GM19035 (cell line): ENCODE data around the gene ARHGEF7.
"Not testable (repeated sequence)": the region's sequence is repeated elsewhere in the genome, so short reads cannot be mapped to it uniquely, and the experiment has no call there.

Source experiments
- ATAC-seq: cut with Tn5 transposase; IDR thresholded peaks from one replicate; pipeline ENCODE4 v1.9.1; 2021; ENCODE audit not compliant: unreplicated experiment

The ARHGEF7 gene

DNA sequence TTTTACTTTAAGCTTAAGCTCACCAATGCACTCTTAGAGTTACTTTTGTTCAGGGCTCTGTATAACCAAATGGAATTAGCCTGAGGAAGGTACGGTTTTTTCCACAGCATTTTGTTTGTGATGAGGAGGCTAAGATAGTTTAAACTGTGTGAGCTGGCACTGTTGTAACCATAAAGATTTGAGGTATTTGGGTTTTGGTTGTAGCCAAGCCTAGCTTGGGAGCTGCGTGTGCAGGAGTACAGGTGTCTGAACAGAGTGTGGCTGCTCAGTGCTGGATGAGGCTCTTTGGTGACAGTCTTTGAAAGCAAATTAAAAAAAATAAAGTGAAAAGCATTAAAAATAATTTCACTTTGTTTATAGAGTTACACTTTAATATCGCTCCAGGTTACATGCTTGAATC lies 56.0 kb downstream of the ARHGEF7 start:
- no peak for ATAC-seq

DNA sequence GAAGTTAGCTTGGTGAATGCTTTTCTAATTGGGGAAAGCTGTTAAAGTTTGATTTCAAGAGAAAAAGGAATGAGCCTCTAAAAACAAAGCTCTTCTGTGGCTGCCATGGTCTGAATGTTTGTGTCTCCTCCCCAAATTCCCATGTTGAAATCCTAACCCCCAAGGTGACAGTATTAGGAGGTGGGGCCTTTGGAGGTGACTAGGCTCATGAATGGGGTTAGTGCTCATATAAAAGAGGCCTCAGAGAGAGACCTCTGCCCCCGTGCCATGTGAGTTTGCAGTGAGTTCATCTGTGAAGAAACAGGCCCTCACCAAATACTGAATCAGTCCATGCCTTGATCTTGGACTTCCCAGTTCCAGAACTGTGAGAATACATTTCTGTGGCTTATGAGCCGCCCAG lies 56.5 kb downstream of the ARHGEF7 start:
- no peak for ATAC-seq

DNA sequence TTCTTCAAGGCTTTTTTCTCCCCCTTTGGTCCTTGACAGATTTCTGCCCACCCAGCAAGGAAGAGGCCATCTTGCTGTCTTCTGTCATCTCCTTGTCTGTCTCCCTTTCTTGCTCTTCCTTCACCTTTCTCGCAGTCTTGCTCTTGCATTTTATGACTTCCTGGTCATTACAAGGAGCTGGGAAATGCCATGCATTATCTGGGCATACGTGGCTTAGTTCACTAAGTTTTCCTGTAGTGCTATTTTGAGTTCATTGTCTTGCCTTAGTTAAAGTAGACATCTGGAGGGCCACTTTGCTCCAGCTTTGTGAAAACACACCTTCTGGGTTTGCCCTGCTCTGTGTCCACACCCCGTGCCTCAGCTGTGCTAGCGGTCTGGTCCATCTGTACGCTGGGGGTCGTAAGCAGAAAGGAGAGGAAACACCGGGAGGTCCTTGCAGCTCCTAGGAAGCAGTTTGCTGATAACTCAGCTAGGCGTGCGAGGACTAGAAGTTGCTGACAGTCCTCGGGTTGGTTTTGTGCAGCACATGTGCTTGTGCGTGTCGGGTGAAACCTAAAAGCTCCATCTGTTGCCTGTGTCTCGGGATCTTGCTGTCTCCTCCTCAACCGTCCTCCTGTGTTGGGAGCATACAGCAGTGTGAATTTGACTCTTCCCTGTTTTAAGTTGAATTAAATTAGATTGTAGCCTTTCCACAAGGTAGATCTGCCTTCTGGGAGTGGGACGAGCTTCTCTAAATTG lies 59.4 kb downstream of the ARHGEF7 start:
- no peak for ATAC-seq

DNA sequence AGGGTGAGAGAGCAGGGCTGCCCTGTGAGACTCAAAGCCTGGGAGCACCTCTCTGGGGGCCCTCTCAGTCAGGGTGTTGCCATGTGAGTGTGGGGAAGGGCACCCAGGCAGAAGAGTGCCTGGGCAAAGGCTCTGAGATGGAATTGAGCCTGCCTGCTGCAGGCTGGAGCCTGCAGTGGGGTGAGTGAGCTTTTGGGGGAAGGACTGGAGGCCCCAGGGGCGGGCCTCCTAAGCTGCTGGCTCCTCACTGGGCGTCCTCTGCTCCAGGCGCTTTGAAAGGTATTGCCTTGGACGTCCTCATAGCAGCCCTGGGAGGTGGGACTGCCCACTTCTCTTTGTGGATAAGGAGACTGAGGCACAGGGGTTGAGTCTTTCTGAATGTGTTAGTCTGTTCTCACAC lies 60.3 kb downstream of the ARHGEF7 start:
- ATAC-seq = no peak

DNA sequence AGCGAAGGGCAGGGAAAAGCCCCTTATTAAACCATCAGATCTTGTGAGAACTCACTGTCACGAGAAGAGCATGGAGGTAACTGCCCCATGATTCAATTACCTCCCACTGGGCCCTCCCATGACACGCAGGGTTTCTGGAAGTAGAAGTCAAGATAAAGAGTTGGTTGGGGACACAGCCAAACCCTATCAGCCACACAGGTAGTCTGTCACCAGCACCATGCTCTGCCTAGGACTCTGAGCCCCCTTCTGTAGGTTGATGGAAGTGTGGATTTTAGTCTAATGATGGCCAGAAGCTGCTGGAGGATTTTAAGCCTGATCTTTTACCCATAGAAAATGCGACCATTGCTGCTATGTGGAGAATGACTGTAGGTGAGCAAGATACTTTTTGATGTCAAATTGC lies 60.8 kb downstream of the ARHGEF7 start:
- ATAC-seq = no peak

DNA sequence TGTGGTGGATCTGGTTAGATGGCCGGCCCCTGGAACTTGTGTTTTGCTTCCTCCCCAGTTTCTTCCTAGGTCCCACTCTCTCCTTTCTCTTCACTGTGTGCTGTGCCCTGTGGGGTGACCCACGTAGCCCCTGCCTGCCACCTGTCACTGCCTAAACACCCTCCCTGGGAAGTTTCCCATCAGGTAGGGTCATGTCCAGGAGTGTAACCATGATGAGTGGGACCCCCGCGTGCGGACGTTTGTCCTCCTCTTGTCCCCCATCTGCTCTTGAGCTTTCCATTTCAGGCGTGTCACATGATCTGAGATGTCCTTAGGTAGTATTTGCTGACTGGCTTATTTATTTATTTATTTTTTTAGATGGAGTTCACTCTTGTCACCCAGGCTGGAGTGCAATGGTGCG lies 61.3 kb downstream of the ARHGEF7 start:
- no peak for ATAC-seq

DNA sequence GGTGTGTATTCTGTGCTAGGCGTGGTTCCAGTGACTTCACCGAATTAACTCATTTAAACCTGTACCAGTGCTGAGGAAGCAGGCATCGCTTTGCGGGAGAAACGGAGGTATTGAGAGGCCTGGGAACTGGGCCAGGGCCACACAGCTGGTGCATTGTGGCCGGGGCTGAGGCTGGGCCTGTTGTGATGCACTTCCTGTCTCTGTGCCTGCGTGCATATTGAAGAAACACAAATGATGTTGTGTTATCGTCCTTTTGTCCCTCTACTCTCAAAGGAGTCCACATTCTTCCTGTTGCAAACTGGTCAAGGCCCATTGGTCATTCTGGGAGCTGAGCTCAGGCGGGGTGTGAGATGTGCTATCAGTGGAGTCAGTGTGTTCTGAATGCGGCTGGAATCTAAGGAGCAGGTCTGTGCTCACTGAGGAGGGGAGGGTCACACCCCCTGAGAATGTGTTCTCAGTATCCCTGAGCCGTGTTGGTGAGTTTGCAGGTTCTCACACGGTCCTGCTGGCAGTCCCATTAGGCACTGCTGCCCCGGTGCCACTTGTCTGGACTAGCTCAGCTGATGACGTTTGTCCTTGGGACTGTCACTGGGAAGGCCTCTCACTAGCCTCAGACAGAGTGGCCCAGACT lies 62.1 kb downstream of the ARHGEF7 start:
- no peak for ATAC-seq

DNA sequence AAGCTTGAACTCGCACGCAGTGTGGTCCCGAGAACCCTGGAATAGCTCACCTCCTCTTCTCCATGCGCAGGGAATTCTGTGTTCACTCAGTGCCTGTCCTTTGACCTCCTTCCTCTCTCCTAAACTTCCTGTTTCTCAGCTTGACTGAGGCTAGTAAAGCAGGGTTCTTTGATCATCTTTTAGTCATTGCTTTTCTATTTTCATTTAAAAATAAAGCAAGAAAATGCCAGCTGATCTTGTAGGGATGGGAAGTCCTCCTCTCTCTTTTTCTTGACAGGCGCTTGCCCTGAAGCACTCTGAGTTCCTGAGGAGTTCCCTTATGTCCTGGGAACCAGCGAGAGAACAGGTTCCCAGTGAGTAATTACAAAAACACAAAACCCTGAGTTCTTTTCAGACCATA lies 62.8 kb downstream of the ARHGEF7 start:
- ATAC-seq = no peak

DNA sequence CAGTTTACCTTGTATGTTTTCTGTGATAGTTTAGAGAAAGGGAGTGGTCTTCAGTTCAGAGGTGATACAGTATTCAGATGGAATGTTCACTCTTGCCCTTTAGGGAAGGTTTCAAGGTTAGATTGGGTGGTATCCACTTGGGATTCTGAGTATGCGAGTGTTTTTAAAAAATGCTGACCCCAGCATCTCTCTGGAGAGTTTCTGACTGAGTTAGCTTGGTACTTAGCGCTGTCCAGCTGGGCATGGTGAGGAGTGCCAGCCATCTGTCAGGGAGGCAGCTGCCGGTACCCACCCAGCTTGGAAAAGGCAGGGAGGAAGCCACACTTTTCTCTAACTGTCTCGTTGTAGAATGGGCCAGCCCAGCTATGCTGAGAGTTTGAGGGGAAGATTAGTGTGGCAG lies 63.3 kb downstream of the ARHGEF7 start:
- no peak for ATAC-seq

DNA sequence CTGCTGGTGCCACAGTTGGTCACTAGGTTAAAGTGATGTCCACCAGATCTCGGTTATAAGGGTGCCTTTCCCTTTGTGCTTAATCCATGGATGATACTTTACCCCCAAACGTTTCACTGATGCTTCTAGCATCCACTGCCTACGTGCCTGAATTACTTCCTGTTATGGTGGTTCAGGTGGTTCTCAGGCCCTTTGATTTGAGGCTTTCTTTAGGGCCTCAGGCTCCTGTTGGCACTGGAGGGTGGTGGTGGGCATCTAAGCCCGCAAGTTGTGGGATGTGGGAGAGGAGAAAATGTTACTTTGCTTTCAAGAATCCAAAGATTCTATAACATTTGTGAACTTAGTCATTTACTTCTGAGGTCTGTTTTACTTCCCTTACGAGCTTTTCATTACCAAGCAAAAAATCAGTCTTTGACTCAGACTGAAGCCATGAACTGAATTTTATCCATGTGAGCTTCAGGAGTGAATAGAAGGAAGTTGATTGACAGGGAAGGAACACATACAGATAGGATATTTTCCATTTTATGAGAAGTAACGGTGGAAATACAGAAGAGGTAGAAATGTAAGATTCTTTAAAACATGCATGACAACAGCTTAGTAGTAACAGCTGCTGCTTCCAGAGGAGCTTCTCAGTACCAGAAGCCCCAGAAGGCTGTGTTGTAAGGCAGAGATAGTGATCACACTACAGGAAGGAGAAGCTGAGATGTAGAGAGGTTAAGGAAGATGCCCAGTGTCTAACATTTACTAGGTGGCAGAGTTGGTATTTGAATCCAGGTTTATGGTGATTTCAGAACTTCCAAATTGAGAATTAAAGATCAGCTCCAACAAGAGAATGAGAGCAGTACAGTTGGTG lies 65.0 kb downstream of the ARHGEF7 start:
- no peak for ATAC-seq

DNA sequence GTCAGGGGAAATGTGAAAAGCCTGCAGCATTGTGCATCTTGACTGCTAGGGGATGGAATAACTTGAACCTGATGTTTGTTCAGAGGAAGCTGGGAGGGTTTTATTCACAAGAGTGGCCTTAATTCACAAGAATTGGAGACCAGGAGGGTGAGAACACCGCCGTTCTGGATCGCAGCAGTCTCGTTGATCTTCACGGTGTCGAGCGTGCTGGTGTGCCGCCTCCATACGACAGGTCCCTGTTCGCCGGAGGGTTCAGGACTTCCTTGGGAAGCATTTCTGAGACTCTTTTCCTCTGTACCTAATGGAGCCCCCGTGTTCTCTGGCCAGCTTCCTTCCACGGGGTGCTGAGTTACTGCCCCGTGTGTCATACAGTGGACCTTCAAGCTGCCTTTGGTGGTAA lies 66.9 kb downstream of the ARHGEF7 start:
- ATAC-seq = no peak

DNA sequence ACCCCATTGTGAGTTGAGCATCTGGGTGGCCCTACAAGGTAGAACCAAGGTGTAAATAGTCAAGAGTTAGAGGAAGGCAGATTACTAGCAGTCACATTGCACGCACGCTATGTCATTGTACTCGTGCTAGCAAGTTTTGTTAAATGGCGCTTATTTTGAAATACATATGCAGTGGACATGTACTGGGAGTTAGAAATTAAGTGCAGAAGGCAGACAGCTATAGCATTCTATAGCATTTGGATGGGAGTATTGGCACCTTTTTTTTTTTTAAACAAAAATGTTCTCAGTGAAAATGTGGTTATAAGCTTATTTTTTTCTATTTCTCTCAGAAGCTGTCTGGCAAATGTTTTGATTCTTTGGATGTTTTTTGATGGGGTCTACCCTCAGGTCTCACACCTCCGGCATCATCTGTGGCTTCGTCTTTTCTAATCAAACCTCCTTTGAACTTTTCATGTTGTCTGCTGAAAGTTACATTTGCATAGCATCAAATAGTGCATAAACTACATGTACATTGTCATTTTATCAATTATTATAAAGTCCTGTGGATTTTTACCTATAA lies 68.1 kb downstream of the ARHGEF7 start:
- ATAC-seq = no peak

DNA sequence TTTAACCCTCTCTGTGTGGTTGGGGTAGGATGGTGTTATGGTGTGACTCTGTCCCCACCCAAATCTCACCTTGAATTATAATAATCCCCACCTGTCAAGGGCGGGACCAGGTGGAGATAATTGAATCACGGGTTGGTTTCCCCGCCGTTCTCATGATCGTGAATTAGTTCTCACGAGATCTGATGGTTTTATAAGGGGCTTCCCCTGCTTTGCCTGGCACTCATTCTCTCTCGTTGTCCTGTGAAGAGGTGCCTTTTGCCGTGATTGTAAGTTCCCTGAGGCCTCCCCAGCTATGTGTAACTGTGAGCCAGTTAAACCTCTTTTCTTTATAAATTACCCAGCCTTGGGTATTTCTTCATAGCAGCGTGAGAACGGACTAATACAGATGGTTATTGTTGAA lies 68.8 kb downstream of the ARHGEF7 start:
- no peak for ATAC-seq

DNA sequence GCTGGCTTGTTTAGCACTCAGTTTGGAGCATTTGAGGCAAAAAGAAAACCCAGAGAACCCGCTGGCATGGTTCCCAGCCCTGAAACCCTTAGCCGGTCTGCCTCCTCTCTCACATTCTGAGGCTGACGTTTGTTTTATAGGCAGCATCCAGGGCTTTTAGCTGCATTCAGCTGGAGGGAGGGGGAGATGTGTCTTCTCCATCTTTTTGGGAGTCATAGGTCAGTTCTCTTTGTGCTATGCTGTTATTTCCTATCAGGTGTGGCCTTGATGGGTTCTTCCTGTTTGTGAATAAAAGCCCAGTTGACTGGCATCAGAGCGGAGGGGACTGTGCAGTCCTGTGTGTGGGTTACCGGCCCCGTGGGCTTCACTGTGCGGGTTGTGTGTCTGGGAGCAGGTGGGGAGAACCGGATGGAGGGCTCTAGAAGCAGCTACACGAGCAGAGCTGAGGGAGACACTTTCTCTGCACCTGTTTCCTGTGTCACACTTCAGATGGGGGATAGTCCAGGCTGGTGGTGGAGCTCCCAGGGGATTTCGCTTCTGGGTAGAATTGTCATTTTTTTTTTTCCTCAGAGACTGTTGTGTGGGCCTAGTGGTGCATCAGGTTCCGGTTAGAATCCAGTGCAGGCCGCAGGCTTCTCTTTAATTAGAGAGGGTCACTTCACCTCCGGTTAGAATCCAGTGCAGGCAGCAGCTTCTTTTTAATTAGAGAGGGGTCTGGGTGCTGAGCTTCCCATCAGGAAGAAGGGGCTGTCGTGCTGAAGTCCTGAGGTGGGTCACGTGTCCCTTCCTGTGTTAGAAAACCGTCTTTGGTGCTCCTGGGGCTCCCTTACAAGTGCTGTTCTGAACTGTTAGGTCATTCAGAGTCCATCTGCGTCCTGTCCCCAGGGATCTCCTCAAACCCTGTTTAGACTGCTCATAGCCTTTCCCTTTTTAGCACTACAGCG lies 69.6 kb downstream of the ARHGEF7 start:
- ATAC-seq = peak; percentile 91

DNA sequence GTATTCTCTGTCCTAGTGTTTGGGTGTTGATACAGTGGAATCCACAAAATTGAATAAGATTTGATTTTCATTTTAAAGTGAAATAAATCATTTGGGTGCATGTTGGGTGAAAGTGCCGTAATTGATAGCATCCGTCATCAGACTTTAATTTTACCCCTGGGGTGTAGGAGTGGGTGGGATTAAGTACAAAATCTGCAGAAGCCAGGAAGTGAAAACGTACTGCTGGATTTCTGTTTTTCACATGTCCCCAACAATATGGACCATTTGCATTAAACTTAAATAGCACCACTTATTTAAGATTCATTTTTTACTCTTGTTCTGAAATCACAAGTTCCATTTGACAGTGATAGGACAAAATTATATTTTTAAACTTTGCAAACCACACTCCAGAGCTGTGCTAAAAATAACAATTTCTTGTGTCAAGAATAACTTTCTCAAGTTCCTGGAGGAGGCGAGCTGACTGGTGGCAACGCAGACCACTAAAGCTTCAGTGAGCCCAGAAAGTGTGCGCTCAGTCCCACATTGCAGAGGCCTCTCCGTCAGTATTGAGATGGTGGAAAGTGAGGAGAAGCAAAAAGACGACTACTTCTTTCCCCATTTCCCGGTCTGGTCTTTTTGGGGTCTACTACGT lies 71.3 kb downstream of the ARHGEF7 start:
- no peak for ATAC-seq

DNA sequence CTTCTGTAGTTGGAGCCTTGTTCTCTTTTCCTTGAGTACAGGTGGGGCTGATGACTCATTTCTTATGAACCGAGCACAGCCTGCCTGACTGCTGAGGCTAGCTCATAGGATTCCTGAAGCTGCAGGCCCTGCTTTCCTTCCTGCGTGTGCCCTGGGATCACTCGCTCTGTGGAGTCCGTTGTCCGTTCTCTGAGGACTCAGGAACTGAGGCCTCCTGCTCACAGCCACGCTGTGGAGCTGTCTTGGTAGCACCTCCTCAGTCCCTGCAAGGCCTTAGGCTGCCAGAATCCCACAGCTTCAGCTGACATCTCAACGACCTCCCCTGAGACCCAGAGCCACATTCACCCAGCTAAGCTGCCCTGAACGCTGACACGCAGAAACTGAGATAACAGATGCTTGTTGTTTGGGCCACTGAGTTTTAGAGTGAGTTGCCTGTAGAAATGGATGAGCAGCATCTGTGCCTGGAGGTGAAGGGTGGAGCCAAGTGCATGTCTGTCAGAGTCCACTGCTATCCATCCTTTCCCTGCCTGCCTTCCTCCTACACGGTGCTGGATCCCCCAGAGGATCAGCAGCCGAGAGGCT lies 72.9 kb downstream of the ARHGEF7 start:
- no peak for ATAC-seq

DNA sequence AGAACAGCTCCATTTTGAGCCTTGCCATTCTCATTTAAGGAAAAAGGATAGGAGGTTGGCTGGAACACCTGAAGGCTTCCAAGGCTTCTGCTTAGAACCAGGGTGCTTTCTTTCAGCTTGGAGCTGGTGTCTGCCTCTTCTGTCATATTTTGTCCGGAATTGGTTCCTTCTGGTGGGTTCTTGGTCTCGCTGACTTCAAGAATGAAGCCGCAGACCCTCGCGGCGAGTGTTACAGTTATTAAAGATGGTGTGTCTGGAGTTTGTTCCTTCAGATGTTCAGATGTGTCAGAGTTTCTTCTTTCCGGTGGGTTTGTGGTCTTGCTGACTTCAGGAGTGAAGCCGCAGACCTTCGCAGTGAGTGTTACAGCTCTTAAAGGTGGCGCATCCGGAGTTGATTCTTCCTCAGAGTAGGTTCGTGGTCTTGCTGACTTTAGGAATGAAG lies 74.0 kb downstream of the ARHGEF7 start:
- not testable (repeated sequence) for ATAC-seq

DNA sequence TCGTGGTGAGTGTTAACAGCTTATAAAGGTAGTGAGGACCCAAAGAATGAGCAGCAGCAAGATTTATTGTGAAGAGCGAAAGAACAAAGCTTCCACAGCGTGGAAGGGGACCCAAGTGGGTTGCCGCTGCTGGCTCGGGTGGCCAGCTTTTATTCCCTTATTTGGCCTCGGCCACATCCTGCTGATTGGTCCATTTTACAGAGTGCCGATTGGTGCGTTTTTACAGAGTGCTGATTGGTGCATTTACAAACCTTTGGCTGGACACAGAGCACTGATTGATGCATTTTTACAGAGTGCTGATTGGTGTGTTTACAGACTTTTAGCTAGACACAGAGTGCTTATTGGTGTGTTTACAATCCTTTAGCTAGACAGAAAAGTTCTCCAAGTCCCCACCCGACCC lies 74.4 kb downstream of the ARHGEF7 start:
- not testable (repeated sequence) for ATAC-seq

DNA sequence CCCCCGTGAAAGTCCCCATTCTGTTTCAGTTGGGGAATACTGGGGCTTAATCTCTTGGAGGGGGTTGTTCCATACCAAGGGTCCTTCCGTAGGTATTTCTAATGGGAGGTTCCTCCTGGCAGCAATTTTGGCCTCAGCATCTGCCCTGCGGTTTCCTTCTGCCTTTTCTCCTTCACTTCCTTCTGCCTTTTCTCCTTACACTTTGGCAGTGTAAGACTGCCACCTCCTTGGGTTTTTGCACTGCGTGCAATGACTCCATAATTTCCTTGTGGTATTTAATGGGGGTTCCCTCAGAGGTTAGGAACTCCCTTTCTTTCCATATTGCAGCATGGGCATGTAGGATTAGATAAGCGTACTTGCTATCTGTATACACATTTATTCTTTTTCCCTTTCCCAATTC lies 78.1 kb downstream of the ARHGEF7 start:
- ATAC-seq = not testable (repeated sequence)

DNA sequence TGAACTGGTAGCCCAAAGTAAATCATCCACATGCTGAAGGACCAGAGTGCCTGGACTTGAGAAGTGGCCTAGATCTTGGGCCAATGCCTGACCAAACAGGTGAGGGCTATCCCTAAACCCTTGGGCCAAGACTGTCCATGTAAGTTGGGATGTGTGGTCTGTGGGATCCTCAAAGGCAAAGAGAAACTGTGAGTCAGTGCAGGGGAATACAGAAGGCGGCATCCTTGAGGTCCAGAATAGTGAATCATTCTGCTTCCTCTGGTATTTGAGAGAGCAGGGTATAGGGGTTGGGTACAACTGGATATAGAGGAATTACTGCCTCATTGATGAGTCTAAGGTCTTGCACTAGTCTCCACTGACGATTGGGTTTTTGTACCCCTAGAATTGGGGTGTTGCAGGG lies 79.5 kb downstream of the ARHGEF7 start:
- not testable (repeated sequence) for ATAC-seq
